ENCODE data around the gene LCN1.

- no peak for TF ChIP-seq CTCF (conservative IDR thresholded peaks at IDR 0.05)
- no peak for TF ChIP-seq EZH2 (IDR thresholded peaks at IDR 0.05; ENCODE audit: low read depth)
These were observed 35.9 kb upstream of the LCN1 start for GRCh38 chr9:135485385-135485784.

Data from PC-9 (cell line).